K562 treated with DMSO at 1 percent for 12 hours (cell line): ENCODE measurements around the gene HNRNPCL4. TPM values are rescaled to one million over a fixed set of nuclear protein-coding genes. Genes with fewer than 3 reads are reported as not detected.

ENCODE experiments used
- total RNA-seq: library from RNA; unstranded; fragments of 300-600 nt; gene quantifications from 2 replicates; pipeline ENCODE4 v1.2.3, GENCODE V29; 2022; ENCODE audit not compliant: insufficient read depth

HNRNPCL4 gene
- total RNA-seq = not detected in 2 replicates

GRCh38 chr1:13165531-13165930 lies at the start of gene HNRNPCL4:
Gene HNRNPCL4 (minus strand): TSS chr1:13165631. CDS start chr1:13165467, 164 bp downstream.

DNA sequence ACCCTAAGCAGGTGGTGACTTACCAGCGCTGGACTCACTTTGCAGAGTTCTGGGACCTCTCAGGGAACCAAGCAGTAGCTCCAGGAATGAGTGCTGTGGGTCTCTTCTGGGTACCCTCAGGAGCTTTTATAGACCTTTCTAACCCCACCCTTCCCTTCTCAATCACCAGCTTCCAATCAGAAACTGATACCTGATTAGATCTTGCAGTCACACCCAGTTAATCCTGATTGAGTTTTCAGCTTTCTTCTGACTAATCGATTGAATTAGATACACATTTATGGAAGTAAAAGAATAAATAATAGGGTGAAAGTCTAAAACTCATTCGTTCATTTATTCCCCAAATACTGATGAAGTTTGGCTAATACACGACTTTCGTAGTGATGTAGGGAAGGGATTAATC lies 35.9 kb upstream of the HNRNPCL4 start, which contains the start of gene PRAMEF13:
PRAMEF13 (minus strand) TSS at position 101 of the 400 bp plus-strand sequence. CDS start 1,820 bp downstream, outside the sequence.

GRCh38 chr1:13171548-13171947 lies 6.1 kb upstream of the HNRNPCL4 start, which contains the start of gene PRAMEF9:
Gene PRAMEF9 (plus strand): TSS chr1:13171848. CDS start chr1:13175281, 3,433 bp downstream.

GRCh38 chr1:13155909-13156308 lies 9.5 kb downstream of the HNRNPCL4 start, which contains the start of gene PRAMEF26:
Gene PRAMEF26 (minus strand): TSS chr1:13156009. CDS start chr1:13153095, 2,914 bp downstream.

GRCh38 chr1:13116754-13117153 lies 48.7 kb downstream of the HNRNPCL4 start, which contains the start of gene HNRNPCL2:
Gene HNRNPCL2 (minus strand): TSS chr1:13116854. CDS start chr1:13116400, 454 bp downstream.

Other genes starting within 250 kb of the HNRNPCL4 start
- gene PRAMEF7, start 249.0 kb downstream of the HNRNPCL4 start, total RNA-seq = not detected in 2 replicates
- gene PRAMEF6, start 218.1 kb downstream of the HNRNPCL4 start, total RNA-seq = not detected in 2 replicates
- gene PRAMEF27, start 109.1 kb downstream of the HNRNPCL4 start, total RNA-seq = not detected in 2 replicates
- gene HNRNPCL3, start 104.9 kb downstream of the HNRNPCL4 start, total RNA-seq = not detected in 2 replicates
- gene PRAMEF25, start 94.9 kb downstream of the HNRNPCL4 start, total RNA-seq = not detected in 2 replicates
- not detected in 2 replicates for gene HNRNPCL2, start 48.8 kb downstream of the HNRNPCL4 start, total RNA-seq
- gene PRAMEF26, start 9.6 kb downstream of the HNRNPCL4 start, total RNA-seq = not detected in 2 replicates
- gene PRAMEF9, start 6.2 kb upstream of the HNRNPCL4 start, total RNA-seq = not detected in 2 replicates
- not detected in 2 replicates for gene PRAMEF13, start 35.8 kb upstream of the HNRNPCL4 start, total RNA-seq
- not detected in 2 replicates for gene PRAMEF18, start 60.5 kb upstream of the HNRNPCL4 start, total RNA-seq
- not detected in 2 replicates for gene PRAMEF5, start 88.6 kb upstream of the HNRNPCL4 start, total RNA-seq
- gene PRAMEF8, start 119.5 kb upstream of the HNRNPCL4 start, total RNA-seq = not detected in 2 replicates
- gene PRAMEF33, start 137.9 kb upstream of the HNRNPCL4 start, total RNA-seq = not detected in 2 replicates
- not detected in 2 replicates for gene PRAMEF15, start 149.9 kb upstream of the HNRNPCL4 start, total RNA-seq
- gene PRAMEF14, start 181.5 kb upstream of the HNRNPCL4 start, total RNA-seq = not detected in 2 replicates
- not detected in 2 replicates for gene PRAMEF19, start 206.3 kb upstream of the HNRNPCL4 start, total RNA-seq
- gene PRAMEF17, start 224.0 kb upstream of the HNRNPCL4 start, total RNA-seq = not detected in 2 replicates
- gene PRAMEF20, start 244.8 kb upstream of the HNRNPCL4 start, total RNA-seq = not detected in 2 replicates